ENCODE results near the gene LITAFD. TPM values are rescaled to one million over a fixed set of nuclear protein-coding genes. Genes with fewer than 3 reads are reported as not detected.
"Not testable (repeated sequence)": the region's sequence is repeated elsewhere in the genome, so short reads cannot be mapped to it uniquely, and the experiment has no call there.

The LITAFD gene
- total and polyA plus RNA-seq, 12 donors, result not detected

DNA sequence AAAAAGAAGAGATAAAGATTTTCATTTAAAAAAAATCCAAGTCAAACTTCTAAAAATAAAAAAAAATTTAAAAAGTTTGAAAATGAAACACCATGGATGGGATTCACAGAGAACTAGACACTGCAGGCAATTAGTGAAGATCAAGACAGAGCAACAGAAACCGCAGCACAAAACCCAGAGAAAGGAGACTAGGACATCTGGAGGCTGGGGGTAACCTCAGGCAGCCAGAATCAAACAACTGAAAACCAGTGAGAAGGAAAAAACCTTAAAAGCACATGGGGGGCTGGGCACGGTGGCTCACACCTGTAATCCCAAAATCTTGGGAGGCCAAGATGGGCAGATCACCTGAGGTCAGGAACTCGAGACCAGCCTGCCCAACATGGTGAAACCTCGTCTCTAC lies 30.6 kb downstream of the LITAFD start:
- no peaks in the 10 kb centered on the region for H3K9me3 ChIP-seq (replicated peaks in 1 of 3)
- 92 to 96% (median 94%) methylated on average over 4 of the region's 4 CpGs for WGBS, 4 donors
- TF ChIP-seq, protein P1, sequence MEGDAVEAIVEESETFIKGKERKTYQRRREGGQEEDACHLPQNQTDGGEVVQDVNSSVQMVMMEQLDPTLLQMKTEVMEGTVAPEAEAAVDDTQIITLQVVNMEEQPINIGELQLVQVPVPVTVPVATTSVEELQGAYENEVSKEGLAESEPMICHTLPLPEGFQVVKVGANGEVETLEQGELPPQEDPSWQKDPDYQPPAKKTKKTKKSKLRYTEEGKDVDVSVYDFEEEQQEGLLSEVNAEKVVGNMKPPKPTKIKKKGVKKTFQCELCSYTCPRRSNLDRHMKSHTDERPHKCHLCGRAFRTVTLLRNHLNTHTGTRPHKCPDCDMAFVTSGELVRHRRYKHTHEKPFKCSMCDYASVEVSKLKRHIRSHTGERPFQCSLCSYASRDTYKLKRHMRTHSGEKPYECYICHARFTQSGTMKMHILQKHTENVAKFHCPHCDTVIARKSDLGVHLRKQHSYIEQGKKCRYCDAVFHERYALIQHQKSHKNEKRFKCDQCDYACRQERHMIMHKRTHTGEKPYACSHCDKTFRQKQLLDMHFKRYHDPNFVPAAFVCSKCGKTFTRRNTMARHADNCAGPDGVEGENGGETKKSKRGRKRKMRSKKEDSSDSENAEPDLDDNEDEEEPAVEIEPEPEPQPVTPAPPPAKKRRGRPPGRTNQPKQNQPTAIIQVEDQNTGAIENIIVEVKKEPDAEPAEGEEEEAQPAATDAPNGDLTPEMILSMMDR (IDR thresholded peaks at IDR 0.05), result no peak
- no peak for TF ChIP-seq POLR2A (IDR thresholded peaks at IDR 0.05)
- H3K4me1 ChIP-seq (replicated peaks in 1 of 2), result peaks cover 0 to 15% of the 10 kb centered on the region in 2 donors
- no peak for DNase-seq
- peaks cover 0 to 75% of the 10 kb centered on the region in 2 donors for H3K36me3 ChIP-seq (replicated peaks in 1 of 2)
- no peak overlapping the region for H3K27ac ChIP-seq
- H3K4me3 ChIP-seq, result no peak overlapping the region
- H3K27me3 ChIP-seq, result no peaks in the 10 kb centered on the region
- intact Hi-C loops (cut with DNase I), result no loop called here

DNA sequence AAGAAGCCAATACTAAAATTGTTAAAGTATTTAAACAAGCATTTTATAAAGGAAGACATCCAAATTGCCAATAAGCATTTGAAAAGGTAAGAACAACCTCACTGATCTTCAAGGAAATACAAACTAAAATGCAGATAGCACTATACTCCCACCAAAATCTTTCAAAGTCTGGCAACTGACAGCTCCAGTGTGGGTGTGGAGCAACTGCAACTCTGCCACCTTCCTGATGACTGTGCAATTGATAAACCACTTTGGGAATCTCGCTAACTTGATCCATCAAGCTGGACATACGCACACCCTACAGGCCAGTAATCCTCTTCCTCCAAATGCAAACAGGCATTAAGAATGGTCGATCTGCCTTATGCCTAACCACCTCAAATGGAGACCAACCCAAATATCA lies 31.9 kb downstream of the LITAFD start:
- no peak for TF ChIP-seq POLR2A (IDR thresholded peaks at IDR 0.05)
- TF ChIP-seq, protein P1 (IDR thresholded peaks at IDR 0.05), result no peak
- no peak for DNase-seq
- H3K4me3 ChIP-seq, result no peak overlapping the region
- H3K27me3 ChIP-seq, result no peaks in the 10 kb centered on the region
- intact Hi-C loops (cut with DNase I), result no loop called here
- H3K4me1 ChIP-seq (replicated peaks in 1 of 2), result peaks cover 0 to 11% of the 10 kb centered on the region in 2 donors
- WGBS, 4 donors, result 96 to 100% (median 99%) methylated on average over 3 of the region's 3 CpGs
- no peaks in the 10 kb centered on the region for H3K9me3 ChIP-seq (replicated peaks in 1 of 3)
- H3K36me3 ChIP-seq (replicated peaks in 1 of 2), result peaks cover 0 to 76% of the 10 kb centered on the region in 2 donors
- H3K27ac ChIP-seq, result no peak overlapping the region

DNA sequence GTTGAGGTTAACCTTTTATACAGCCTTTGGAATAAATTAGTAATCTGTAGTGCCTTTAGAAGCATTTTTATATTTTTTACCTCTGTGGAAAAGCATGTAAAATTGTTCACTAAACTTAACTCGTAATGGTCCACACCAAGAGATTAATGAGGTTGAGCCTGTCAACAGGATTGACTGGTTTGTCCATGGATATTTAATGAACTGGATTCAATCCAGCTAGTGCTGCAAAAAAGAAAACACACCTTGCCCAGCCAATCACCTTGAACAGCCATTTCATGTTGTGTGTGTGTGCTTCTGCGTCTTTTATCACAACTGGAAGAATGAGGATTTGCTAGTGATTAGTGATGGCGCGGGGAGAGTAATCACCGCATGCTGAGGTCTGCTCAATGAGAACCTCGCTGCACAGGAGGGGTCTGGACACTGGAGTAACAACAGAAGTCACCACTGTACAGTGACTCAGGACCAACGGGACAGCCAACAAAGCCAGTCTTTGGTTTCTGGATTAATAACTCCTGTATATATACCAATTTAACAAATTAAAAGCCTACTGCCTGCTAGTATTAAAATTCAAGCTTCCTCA lies 33.7 kb downstream of the LITAFD start:
- intact Hi-C loops (cut with DNase I), result no loop called here
- Histone ChIP-seq H3K4me3 (no peak overlapping the region), H3K27ac (no peak overlapping the region), H3K4me1 (replicated peaks in 1 of 2) (peaks cover 0 to 9% of the 10 kb centered on the region in 2 donors), H3K9me3 (replicated peaks in 1 of 3) (no peaks in the 10 kb centered on the region), H3K27me3 (no peaks in the 10 kb centered on the region), H3K36me3 (replicated peaks in 1 of 2) (peaks cover 0 to 75% of the 10 kb centered on the region in 2 donors)
- WGBS, 4 donors, result 85 to 93% (median 87%) methylated on average over 7 of the region's 7 CpGs
- TF ChIP-seq, protein P1 (IDR thresholded peaks at IDR 0.05), result no peak
- no peak for TF ChIP-seq POLR2A (IDR thresholded peaks at IDR 0.05)
- no peak for DNase-seq

DNA sequence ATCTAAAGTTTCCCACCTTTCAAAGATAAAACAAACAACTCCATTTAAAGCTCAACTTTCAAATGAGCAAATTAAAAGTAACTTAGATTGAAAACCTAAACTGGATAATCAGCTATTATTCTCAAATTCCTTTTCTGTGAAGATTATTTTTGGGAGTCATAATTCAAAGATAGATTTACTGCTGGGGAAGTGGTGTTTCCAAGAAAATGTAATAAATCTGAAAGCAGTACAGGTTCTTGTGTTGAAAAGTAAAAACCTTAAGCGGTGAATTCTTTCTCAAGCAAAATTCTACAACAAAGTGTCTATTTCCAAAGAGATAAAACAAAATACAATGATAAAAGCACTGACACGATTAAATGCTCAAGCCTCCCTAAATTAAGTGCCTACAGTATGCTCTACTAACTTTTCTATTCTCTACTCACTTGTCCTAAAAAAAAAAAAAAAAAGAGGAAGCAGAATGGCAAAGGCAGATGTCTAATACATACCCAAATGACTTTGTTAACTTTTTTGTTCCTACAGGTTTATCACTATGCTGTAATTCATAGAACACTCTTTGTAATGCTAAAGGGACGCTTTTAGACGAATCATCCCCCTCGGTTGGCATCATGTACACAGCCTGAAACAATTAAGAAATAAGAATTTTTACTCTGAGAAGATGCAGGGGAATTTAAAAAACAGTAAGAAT lies 34.5 kb downstream of the LITAFD start:
- intact Hi-C loops (cut with DNase I), result no loop called here

DNA sequence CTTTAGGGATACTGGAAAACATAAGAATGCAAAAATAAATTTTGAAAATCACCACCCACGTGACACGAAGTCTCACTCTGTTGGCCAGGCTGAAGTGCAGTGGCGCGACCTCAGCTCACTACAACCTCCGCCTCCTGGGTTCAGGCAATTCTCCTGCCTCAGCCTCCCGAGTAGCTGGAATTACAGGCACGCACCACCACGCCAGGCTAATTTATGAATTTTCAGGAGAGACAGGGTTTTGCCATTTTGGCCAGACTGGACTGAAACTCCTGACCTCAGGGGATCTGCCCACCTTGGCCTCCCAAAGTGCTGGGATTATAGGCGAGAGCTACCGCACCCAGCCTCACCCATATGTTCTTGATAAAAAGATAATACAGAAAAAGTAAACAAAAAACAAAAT lies 35.2 kb downstream of the LITAFD start:
- DNase-seq; H3K27ac ChIP-seq; H3K4me3 ChIP-seq; H3K9me3 ChIP-seq (replicated peaks in 1 of 3); H3K27me3 ChIP-seq; intact Hi-C loops (cut with DNase I): not testable (repeated sequence)
- 96 to 99% (median 97%) methylated on average over 10 of the region's 10 CpGs for WGBS, 4 donors
- peaks cover 4 to 20% of the 10 kb centered on the region in 2 donors for H3K4me1 ChIP-seq (replicated peaks in 1 of 2)
- H3K36me3 ChIP-seq (replicated peaks in 1 of 2), result peaks cover 0 to 70% of the 10 kb centered on the region in 2 donors

More for the DNA sequence above, 34.5 kb downstream of the LITAFD start:
- H3K4me3 ChIP-seq, result no peak overlapping the region
- 78 to 84% (median 80%) methylated on average over 5 of the region's 5 CpGs for WGBS, 4 donors
- H3K4me1 ChIP-seq (replicated peaks in 1 of 2), result peaks cover 4 to 17% of the 10 kb centered on the region in 2 donors
- no peak overlapping the region for H3K27ac ChIP-seq
- H3K36me3 ChIP-seq (replicated peaks in 1 of 2), result peaks cover 0 to 70% of the 10 kb centered on the region in 2 donors
- H3K9me3 ChIP-seq (replicated peaks in 1 of 3), result no peaks in the 10 kb centered on the region
- no peaks in the 10 kb centered on the region for H3K27me3 ChIP-seq
- no peak for DNase-seq
- TF ChIP-seq, protein P1 (IDR thresholded peaks at IDR 0.05), result no peak
- TF ChIP-seq POLR2A (IDR thresholded peaks at IDR 0.05), result no peak

Data from adrenal gland (tissue), 12 donors.